Astrocyte (in vitro differentiated cells and primary cell): ENCODE results near the gene PCNT. TPM values are rescaled to one million over a fixed set of nuclear protein-coding genes. Genes with fewer than 3 reads are reported as not detected.

Source experiments
- DNase-seq: peaks from one replicate; pipeline ENCODE4 v3.0.0-alpha.2; 2010; ENCODE audit warnings: low read depth
- FAIRE-seq: peaks from 2 replicates; lab custom pipeline; 2011; peaks lifted over from hg19 to GRCh38; lab: Jason Lieb, UNC
- H2AFZ ChIP-seq: 2 replicates; pipeline ENCODE4 v1.6.0; 2012; ENCODE audit warnings: low read depth, low read length, inconsistent platforms
- H3K27ac ChIP-seq: 2 replicates; pipeline ENCODE4 v1.5.1; 2011; ENCODE audit warnings: low read depth, low read length, inconsistent platforms
- H3K27me3 ChIP-seq: 2 replicates; pipeline ENCODE4 v1.6.0; 2011; ENCODE audit warnings: low read length, inconsistent platforms; ENCODE audit not compliant: insufficient read depth
- H3K36me3 ChIP-seq: 2 replicates; pipeline ENCODE4 v1.5.1; 2011; ENCODE audit warnings: low read length, inconsistent platforms; ENCODE audit not compliant: insufficient read depth
- H3K4me1 ChIP-seq: 2 replicates; pipeline ENCODE4 v1.5.1; 2011; ENCODE audit warnings: low read length, inconsistent platforms; ENCODE audit not compliant: insufficient read depth
- H3K4me2 ChIP-seq: 2 replicates; pipeline ENCODE4 v1.6.0; 2012; ENCODE audit warnings: low read length, inconsistent platforms
- H3K4me3 ChIP-seq: 2 replicates; pipeline ENCODE4 v1.5.1; 2011; ENCODE audit warnings: low read depth, mild to moderate bottlenecking, low read length, inconsistent platforms; ENCODE audit not compliant: insufficient read depth
- H3K79me2 ChIP-seq: 2 replicates; pipeline ENCODE4 v1.6.0; 2012; ENCODE audit warnings: mild to moderate bottlenecking, low read length, inconsistent platforms; ENCODE audit not compliant: insufficient read depth
- H3K9ac ChIP-seq: 2 replicates; pipeline ENCODE4 v1.6.0; 2012; ENCODE audit warnings: mild to moderate bottlenecking, low read length, inconsistent platforms
- H3K9me3 ChIP-seq: 2 replicates; pipeline ENCODE4 v1.5.1; 2012; ENCODE audit warnings: low read depth, mild to moderate bottlenecking, low read length, inconsistent platforms; ENCODE audit not compliant: insufficient read depth
- H4K20me1 ChIP-seq: 2 replicates; pipeline ENCODE4 v1.6.0; 2012; ENCODE audit warnings: low read length, inconsistent platforms; ENCODE audit not compliant: insufficient read depth
- H3K27ac Mint-ChIP-seq: one replicate; pipeline ENCODE4 v1.8.0; 2021; ENCODE audit warnings: mild to moderate bottlenecking, mixed read lengths; ENCODE audit not compliant: unreplicated experiment
- H3K27me3 Mint-ChIP-seq: one replicate; pipeline ENCODE4 v1.8.0; 2021; ENCODE audit warnings: low read depth, mixed read lengths; ENCODE audit not compliant: unreplicated experiment
- H3K36me3 Mint-ChIP-seq: one replicate; pipeline ENCODE4 v1.8.0; 2021; ENCODE audit warnings: low read depth, mixed read lengths; ENCODE audit not compliant: unreplicated experiment
- H3K4me1 Mint-ChIP-seq: one replicate; pipeline ENCODE4 v1.8.0; 2021; ENCODE audit warnings: low read depth, mixed read lengths; ENCODE audit not compliant: unreplicated experiment
- H3K4me3 Mint-ChIP-seq: one replicate; pipeline ENCODE4 v1.8.0; 2021; ENCODE audit warnings: mild to moderate bottlenecking, moderate library complexity, mixed read lengths; ENCODE audit not compliant: unreplicated experiment
- H3K9me3 Mint-ChIP-seq: one replicate; pipeline ENCODE4 v1.8.0; 2021; ENCODE audit warnings: mild to moderate bottlenecking, mixed read lengths; ENCODE audit not compliant: unreplicated experiment
- EZH2 ChIP-seq: IDR thresholded peaks from 2 replicates; pipeline ENCODE4 v1.6.1; 2012; ENCODE audit warnings: mild to moderate bottlenecking, low read length, inconsistent platforms; ENCODE audit not compliant: insufficient read depth
- total RNA-seq: library from RNA; stranded (reverse); gene quantifications from 2 replicates; pipeline ENCODE4 v1.2.1, GENCODE V29; 2021
- TF ChIP-seq, protein P1 (sequence below): IDR thresholded peaks from 2 replicates; pipeline ENCODE4 v1.5.1; 2011; ENCODE audit warnings: low read depth, mild to moderate bottlenecking, inconsistent platforms, low read length, moderate library complexity; ENCODE audit not compliant: insufficient read depth

The PCNT gene
- total RNA-seq, 1 donor from 2014 or later: 19.9 TPM

GRCh38 chr21:46420241-46421190 lies 96.6 kb downstream of the PCNT start:
- Histone ChIP-seq H3K27ac (no peak overlapping the region), H3K9me3 (no peaks in the 10 kb centered on the region), H3K9ac (no peak overlapping the region), H3K4me3 (no peak overlapping the region), H4K20me1 (peaks cover 4% of the 10 kb centered on the region), H3K4me2 (no peak overlapping the region), H3K4me1 (no peaks in the 10 kb centered on the region), H2AFZ (no peak overlapping the region), H3K27me3 (no peaks in the 10 kb centered on the region), H3K79me2 (no peaks in the 10 kb centered on the region), H3K36me3 (peaks cover 4% of the 10 kb centered on the region)
- no peaks in the 10 kb centered on the region for H3K4me1 Mint-ChIP-seq
- peaks cover 24% of the 10 kb centered on the region for H3K36me3 Mint-ChIP-seq
- TF ChIP-seq, protein P1, sequence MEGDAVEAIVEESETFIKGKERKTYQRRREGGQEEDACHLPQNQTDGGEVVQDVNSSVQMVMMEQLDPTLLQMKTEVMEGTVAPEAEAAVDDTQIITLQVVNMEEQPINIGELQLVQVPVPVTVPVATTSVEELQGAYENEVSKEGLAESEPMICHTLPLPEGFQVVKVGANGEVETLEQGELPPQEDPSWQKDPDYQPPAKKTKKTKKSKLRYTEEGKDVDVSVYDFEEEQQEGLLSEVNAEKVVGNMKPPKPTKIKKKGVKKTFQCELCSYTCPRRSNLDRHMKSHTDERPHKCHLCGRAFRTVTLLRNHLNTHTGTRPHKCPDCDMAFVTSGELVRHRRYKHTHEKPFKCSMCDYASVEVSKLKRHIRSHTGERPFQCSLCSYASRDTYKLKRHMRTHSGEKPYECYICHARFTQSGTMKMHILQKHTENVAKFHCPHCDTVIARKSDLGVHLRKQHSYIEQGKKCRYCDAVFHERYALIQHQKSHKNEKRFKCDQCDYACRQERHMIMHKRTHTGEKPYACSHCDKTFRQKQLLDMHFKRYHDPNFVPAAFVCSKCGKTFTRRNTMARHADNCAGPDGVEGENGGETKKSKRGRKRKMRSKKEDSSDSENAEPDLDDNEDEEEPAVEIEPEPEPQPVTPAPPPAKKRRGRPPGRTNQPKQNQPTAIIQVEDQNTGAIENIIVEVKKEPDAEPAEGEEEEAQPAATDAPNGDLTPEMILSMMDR: no peak
- TF ChIP-seq EZH2: no peak
- H3K9me3 Mint-ChIP-seq: no peaks in the 10 kb centered on the region
- FAIRE-seq (no peak), DNase-seq (no peak)
- no peaks in the 10 kb centered on the region for H3K27me3 Mint-ChIP-seq
- no peak overlapping the region for H3K27ac Mint-ChIP-seq
- no peak overlapping the region for H3K4me3 Mint-ChIP-seq

GRCh38 chr21:46421191-46421750 lies 97.3 kb downstream of the PCNT start:
- no peaks in the 10 kb centered on the region for H3K9me3 Mint-ChIP-seq
- H3K27ac Mint-ChIP-seq: no peak overlapping the region
- H3K4me3 Mint-ChIP-seq: no peak overlapping the region
- FAIRE-seq (no peak), DNase-seq (no peak)
- H3K9ac ChIP-seq: no peak overlapping the region
- peaks cover 17% of the 10 kb centered on the region for H3K36me3 Mint-ChIP-seq
- H3K4me1 Mint-ChIP-seq: no peaks in the 10 kb centered on the region
- no peak overlapping the region for H3K4me3 ChIP-seq
- no peaks in the 10 kb centered on the region for H3K27me3 ChIP-seq
- no peaks in the 10 kb centered on the region for H3K27me3 Mint-ChIP-seq
- no peak overlapping the region for H2AFZ ChIP-seq
- TF ChIP-seq, protein P1: no peak
- TF ChIP-seq EZH2: no peak
- H3K4me1 ChIP-seq: no peaks in the 10 kb centered on the region
- no peak overlapping the region for H3K27ac ChIP-seq
- H3K4me2 ChIP-seq: no peak overlapping the region
- peaks cover 4% of the 10 kb centered on the region for H4K20me1 ChIP-seq
- H3K9me3 ChIP-seq: no peaks in the 10 kb centered on the region
- peaks cover 4% of the 10 kb centered on the region for H3K36me3 ChIP-seq
- H3K79me2 ChIP-seq: no peaks in the 10 kb centered on the region
